GM12891 (cell line): ENCODE measurements around the gene PCDHGA5. TPM values are rescaled to one million over a fixed set of nuclear protein-coding genes. Genes with fewer than 3 reads are reported as not detected.
"Not testable (repeated sequence)": the region's sequence is repeated elsewhere in the genome, so short reads cannot be mapped to it uniquely, and the experiment has no call there.

Source experiments
- DNase-seq: peaks from one replicate; pipeline ENCODE4 v3.0.0; 2011; ENCODE audit warnings: low spot score; ENCODE audit not compliant: insufficient read length
- FAIRE-seq: peaks from 2 replicates; lab custom pipeline; 2011; peaks lifted over from hg19 to GRCh38; lab: Jason Lieb, UNC
- PAX5 ChIP-seq: IDR thresholded peaks from 2 replicates; pipeline ENCODE4 v1.6.1; 2011; ENCODE audit warnings: low read length, moderate library complexity, mild to moderate bottlenecking; ENCODE audit not compliant: insufficient read depth, severe bottlenecking
- POLR2A ChIP-seq: IDR thresholded peaks from 2 replicates; pipeline ENCODE4 v1.6.1; 2011; ENCODE audit warnings: low read depth, low read length, control low read depth
- POLR2AphosphoS5 ChIP-seq: IDR thresholded peaks from 2 replicates; pipeline ENCODE4 v1.6.1; 2011; ENCODE audit warnings: low read depth, low read length, control low read depth
- POU2F2 ChIP-seq: IDR thresholded peaks from 2 replicates; pipeline ENCODE4 v1.6.1; 2011; ENCODE audit warnings: low read depth, mild to moderate bottlenecking, control low read depth, low read length, moderate library complexity
- SPI1 ChIP-seq: IDR thresholded peaks from 2 replicates; pipeline ENCODE4 v1.6.1; 2011; ENCODE audit warnings: low read depth, low read length, control low read depth
- TAF1 ChIP-seq: IDR thresholded peaks from 2 replicates; pipeline ENCODE4 v1.6.1; 2011; ENCODE audit warnings: low read depth, low read length, control low read depth
- polyA plus RNA-seq: library from polyadenylated mRNA; unstranded; fragments of >200 nt; gene quantifications from one replicate; pipeline ENCODE4 v1.2.1, GENCODE V29; 2012; ENCODE audit warnings: low read depth, missing spikeins, inconsistent platforms; ENCODE audit not compliant: missing spikeins

Gene PCDHGA5
- 0.19 TPM for polyA plus RNA-seq

DNA sequence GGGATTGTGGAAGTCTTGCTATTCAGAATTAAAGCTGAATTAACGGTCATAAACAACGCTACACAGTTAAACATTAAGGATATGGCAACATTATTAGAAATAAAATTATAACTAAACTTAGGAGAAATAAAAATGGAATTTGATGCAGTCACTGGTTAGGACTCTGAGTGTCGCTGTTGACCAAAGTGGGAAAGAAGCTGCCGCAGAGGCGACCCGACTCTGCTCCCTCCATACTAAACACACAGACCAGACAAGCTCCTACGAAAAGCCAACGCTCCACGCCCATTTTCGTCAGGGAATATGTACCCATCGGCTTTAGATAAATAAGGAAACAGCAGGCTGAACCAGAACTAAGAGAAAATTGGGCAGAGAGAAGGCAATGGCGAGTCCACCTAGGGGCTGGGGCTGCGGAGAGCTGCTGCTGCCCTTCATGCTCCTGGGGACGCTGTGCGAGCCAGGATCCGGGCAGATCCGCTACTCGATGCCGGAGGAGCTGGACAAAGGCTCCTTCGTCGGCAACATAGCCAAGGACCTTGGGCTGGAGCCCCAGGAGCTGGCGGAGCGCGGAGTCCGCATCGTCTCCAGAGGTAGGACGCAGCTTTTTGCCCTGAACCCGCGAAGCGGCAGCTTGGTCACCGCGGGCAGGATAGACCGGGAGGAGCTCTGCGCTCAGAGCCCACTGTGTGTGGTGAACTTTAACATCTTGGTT, at the start of gene PCDHGA5:
PCDHGA5 (plus strand) TSS at position 211 of the 709 bp plus-strand sequence; CDS start at position 380, 169 bp downstream.
- FAIRE-seq = no peak
- no peak for DNase-seq
- TF ChIP-seq SPI1 (no peak), TAF1 (no peak), POU2F2 (no peak), POLR2A (no peak), POLR2AphosphoS5 (no peak), PAX5 (no peak)

DNA sequence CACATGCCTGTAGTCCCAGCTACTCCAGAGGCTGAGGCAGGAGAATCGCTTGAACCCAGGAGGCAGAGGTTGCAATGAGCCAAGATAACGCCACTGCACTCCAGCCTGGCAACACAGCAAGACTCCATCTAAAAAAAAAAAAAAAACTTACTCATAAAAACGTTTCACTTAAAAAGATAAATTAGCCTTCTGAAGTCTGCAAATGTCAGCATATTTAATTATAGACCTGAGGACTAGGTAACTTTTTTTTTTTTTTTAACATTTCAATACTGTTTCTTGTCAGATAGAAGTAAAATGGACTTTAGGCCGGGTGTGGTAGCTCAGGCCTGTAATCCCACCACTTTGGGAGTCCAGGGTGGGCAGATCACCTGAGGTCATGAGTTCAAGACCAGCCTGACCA, 47.0 kb upstream of the PCDHGA5 start:
- FAIRE-seq, DNase-seq: not testable (repeated sequence)

DNA sequence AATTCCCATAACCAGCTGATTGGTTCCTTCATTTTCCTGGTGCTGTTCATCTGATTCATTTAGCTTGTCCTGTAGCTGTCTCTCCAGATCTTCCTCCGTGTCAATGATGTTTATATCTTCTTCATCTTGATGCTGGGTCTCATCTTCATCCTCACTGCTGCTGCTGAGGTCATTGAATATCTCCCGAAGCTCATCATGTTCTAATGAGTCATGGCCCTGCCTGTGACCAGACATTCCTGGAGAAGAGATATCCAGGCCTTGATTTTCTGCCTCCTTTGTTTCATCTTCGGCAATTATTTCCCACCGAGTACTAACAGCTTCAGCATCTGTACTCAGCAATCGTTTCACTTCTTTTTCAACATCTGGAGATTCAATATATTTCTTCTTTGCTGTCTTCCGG, 44.8 kb upstream of the PCDHGA5 start:
- DNase-seq = no peak
- TF ChIP-seq PAX5 (no peak), TAF1 (no peak), POU2F2 (no peak), POLR2A (no peak; the same call in 1 of the 2 replicates), POLR2AphosphoS5 (no peak), SPI1 (no peak)
- FAIRE-seq = no peak

DNA sequence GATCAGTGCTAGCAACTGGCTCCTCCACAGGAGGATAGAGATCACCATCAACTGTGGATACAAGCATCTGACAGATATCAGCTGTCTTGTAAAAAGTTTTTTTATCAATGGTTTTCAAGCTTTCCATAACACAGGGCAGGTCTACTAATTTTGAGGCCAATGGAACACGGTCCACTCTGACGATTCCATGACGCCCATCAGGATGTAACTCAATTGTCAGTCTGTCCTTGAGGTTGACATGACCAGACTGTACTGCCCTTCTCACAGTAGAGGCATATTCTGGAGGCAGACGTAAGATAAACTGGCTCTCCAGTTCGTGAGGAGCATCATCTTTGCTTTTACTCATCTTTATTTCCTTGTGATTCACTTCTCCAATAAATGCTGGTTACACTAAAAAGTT, 44.3 kb upstream of the PCDHGA5 start:
- DNase-seq (no peak), FAIRE-seq (no peak)
- TF ChIP-seq SPI1 (no peak), POU2F2 (no peak), POLR2A (no peak), PAX5 (no peak), POLR2AphosphoS5 (no peak)

DNA sequence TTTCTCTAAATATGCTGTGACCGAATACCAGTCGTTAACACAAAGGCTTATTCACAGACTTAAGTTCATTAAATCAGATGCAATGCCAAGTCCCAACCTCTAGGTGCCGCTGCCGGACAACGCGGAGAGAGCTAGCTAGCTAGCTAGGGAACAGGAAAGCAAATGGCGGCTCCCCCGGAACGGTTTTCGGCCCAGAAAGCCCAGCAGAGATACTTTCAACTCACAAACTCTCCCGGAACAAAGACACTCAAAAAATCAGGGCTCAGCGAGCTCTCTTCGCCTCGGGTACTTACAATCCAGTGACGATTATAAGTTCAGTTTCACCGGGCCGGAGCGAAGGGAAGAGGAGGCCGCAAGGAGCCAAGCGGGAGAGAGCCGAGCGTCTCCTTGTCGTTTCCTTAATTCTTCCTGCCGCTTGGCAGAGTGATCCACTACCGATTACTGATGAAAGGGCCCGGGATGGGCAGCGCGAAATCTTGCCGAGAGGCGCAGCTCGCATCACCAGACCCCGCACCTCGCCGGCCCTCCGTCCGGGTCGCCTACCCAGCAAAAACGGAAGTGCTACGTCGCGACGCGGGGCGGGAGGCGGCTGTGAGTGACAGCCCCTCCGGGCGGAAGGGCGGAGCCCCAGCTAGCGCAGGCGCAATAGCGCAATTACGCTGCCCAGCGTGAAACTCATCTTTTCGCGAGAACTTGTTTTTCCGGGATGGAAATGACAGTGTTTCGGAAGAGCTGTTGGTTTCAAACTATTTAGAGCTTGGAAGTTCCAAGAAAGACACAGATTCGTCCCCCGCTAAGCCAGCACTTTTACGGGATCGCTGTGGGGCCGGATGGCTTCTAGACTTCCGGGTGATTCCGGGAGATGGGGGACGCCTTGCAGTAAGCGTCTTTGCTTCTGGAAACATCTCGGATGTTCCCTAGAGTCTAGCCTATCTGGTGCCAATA, 43.5 kb upstream of the PCDHGA5 start, which contains the start of gene TAF7:
TAF7 (minus strand) TSS at position 560 of the 945 bp plus-strand sequence. CDS start 740 bp downstream, outside the sequence.
- TF ChIP-seq TAF1 = peak; percentile 90
- TF ChIP-seq POLR2AphosphoS5 = peak; percentile 97
- TF ChIP-seq PAX5 = no peak
- peak; percentile 96 for TF ChIP-seq SPI1
- peak; percentile 82 for TF ChIP-seq POU2F2
- TF ChIP-seq POLR2A = peak; percentile 92
- FAIRE-seq = peak; percentile 98
- DNase-seq = peak; percentile 63

DNA sequence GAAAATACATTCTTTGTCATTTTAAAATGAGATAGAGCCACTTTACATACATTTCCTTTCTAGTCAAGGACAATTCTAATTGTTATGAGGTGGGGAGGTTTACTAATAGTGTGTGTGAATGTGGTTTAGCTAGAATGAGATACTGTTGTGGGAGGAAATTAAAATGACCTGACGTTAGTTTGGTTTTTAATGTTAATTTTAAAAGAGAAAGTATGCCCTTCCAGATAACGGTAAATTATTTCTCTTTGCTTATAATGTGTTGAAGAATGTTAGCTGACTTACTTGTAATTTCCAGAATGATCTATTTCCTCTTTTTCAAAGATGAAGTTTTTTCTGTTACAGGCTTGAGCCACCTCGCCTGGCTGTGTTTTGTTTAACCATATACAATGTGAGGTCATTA, 41.7 kb upstream of the PCDHGA5 start:
- DNase-seq (no peak), FAIRE-seq (no peak)
- TF ChIP-seq SPI1 (0 out of 2 replicates have a peak, but pooled peaks have one; percentile 24), POLR2A (no peak)

DNA sequence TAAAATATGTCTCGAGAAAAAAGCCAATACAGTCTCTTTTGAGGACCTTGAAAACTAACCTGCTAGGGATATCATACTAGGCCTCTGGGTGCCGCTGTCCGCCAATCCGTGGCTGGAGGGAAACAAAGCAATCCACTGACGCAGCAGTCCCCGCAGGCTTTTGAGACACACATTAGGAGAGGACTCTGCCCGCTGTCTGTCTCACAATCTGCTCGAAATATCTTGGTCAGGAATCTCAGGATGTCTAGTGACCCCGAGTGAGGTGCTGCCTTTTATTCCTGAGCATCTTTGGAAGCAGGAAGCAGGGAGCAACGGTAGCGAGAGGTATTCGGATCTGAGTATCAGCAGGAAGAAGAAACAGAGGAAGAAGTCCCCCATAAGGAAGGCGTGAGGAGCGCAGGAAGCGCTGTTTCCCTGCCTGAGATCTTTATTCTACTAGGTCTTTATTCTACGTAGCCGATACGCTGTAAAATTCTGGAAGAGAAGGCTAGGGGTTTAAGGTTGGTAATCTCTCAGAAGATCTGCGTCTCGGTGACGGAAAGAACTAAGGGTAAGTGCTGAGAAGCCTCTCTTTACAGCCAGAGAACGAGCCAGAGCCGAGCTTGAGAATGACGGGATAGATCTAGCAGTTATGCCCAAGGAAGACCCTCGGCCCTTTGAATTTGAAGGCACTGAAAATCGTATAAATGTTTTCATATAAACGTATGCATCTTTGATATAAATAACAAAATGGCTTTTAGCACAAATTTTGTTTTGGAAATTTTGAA, 37.7 kb upstream of the PCDHGA5 start:
- FAIRE-seq (peak; percentile 76), DNase-seq (no peak)
- TF ChIP-seq SPI1 (no peak), PAX5 (no peak), TAF1 (no peak), POLR2A (no peak), POLR2AphosphoS5 (no peak), POU2F2 (no peak)

DNA sequence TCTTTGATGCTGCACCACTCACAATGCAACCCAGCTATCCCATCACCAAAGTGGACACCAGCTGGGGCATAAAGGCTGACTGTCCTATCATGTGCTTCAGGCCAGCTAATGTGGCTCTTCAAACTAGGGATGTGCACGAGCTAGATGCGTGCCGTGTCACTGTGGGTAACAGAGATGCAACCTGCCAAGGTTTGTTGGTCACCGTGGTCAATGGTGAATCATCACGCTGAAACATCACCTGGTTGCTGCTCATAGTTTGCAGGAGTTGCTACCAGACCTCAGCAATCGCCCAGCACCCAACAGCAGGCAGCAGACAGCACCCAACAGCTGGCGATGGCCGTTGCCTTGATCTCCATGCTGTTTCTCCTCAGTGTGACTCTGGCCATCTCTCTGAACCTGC, 35.7 kb upstream of the PCDHGA5 start:
- no peak for FAIRE-seq
- DNase-seq = no peak
- TF ChIP-seq PAX5 (no peak), POLR2A (no peak)
